Cardiac fibroblast (primary cell): ENCODE measurements around the gene SAMD11.

Source experiments
- DNase-seq, 2 donors: peaks; one replicate each; pipeline versions ENCODE4 v3.0.0 to v3.0.0-alpha.2; 2010; ENCODE audit warnings: low read depth in 2 of 2
- H3K4me3 ChIP-seq, 2 donors: replicated peaks in 1 of 2; 1 replicate in 1 of 2; 2 replicates in 1 of 2; pipeline ENCODE4 v1.5.1; 2011; ENCODE audit warnings: low read depth in 2 of 2, low read length in 2 of 2, mild to moderate bottlenecking in 2 of 2, moderate library complexity in 1 of 2
- TF ChIP-seq, protein P1 (sequence below): IDR thresholded peaks from one replicate; pipeline ENCODE4 v1.5.1; 2011; ENCODE audit warnings: low read depth, mild to moderate bottlenecking, low read length, inconsistent platforms

The SAMD11 gene

DNA sequence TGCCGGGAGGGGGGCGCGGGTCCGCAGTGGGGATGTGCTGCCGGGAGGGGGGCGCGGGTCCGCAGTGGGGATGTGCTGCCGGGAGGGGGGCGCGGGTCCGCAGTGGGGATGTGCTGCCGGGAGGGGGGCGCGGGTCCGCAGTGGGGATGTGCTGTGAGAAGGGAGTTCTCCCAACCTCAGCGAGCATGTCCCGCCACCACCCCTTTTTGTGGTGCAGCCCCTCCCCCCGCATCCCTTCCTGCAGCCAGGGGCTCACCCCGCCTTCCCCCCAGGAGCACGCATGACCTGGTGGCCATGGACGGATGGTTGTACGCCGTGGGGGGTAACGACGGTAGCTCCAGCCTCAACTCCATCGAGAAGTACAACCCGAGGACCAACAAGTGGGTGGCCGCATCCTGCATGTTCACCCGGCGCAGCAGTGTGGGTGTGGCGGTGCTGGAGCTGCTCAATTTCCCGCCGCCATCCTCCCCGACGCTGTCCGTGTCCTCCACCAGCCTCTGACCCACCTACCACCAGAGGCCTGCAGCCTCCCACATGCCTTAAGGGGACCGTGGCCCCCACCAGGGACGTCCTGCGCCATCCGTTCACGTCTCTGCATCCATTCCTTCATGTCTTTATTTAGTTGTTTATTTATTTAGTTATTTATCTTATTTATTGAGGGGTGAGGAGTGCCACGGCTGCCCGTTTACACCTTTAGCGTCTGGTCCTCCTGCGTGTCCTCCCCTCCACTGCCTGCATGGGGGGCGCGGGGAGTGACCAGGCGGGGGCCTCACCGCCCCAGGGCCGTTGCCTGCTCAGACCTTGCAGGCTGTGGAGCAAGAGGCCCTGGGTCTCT, 41.2 kb downstream of the SAMD11 start:
- H3K4me3 ChIP-seq, result no peak overlapping the region
- DNase-seq, result no peak
- TF ChIP-seq, protein P1, sequence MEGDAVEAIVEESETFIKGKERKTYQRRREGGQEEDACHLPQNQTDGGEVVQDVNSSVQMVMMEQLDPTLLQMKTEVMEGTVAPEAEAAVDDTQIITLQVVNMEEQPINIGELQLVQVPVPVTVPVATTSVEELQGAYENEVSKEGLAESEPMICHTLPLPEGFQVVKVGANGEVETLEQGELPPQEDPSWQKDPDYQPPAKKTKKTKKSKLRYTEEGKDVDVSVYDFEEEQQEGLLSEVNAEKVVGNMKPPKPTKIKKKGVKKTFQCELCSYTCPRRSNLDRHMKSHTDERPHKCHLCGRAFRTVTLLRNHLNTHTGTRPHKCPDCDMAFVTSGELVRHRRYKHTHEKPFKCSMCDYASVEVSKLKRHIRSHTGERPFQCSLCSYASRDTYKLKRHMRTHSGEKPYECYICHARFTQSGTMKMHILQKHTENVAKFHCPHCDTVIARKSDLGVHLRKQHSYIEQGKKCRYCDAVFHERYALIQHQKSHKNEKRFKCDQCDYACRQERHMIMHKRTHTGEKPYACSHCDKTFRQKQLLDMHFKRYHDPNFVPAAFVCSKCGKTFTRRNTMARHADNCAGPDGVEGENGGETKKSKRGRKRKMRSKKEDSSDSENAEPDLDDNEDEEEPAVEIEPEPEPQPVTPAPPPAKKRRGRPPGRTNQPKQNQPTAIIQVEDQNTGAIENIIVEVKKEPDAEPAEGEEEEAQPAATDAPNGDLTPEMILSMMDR, result no peak

GRCh38 chr1:965526-966134, 41.9 kb downstream of the SAMD11 start:
- no peak for DNase-seq
- TF ChIP-seq, protein P1, result no peak
- peak overlapping the region in 1 of 2 donors; percentile 68 for H3K4me3 ChIP-seq

DNA sequence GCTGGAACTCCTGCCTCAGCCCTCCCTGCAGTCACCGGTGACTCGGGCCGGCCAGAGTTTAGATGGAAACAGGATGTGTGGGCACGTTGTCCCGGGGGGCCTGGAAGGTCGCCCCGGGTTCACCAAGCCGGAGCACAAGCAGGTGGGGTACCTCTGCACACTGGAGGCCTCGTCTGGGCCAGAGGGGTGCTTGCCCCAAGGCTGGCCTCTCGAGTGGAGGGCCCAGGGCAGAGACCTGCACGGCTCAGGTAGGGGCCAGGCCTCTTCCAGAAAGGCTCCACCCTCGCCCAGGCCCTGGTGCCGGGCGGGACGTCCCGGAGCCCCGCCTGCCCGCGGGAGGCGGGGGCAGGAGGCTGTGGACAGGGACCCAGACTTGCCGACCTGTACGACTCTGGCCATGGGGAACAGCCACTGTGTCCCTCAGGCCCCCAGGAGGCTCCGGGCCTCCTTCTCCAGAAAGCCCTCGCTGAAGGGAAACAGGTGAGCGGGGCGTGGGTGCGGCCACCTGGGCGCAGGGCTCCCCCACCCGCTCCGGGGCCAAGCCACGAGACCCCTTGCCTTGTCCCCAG, 42.5 kb downstream of the SAMD11 start, which contains the start of gene PLEKHN1:
Gene PLEKHN1, plus strand, starts transcription at position 348 of the 569 bp plus-strand sequence. Its CDS starts 50 bp downstream, at position 398.
- peak in 1 of 2 donors; percentile 62 for DNase-seq
- TF ChIP-seq, protein P1, result no peak
- H3K4me3 ChIP-seq, result peak within 1 kb of the TSS; percentile 62 to 68

GRCh38 chr1:966704-967300, 43.1 kb downstream of the SAMD11 start:
- TF ChIP-seq, protein P1, result no peak

GRCh38 chr1:967466-968343, 44.0 kb downstream of the SAMD11 start:
- DNase-seq, result no peak
- TF ChIP-seq, protein P1, result no peak
- no peak overlapping the region for H3K4me3 ChIP-seq

More at GRCh38 chr1:966704-967300, 43.1 kb downstream of the SAMD11 start:
- H3K4me3 ChIP-seq, result peak overlapping the region; percentile 62 to 68
- DNase-seq, result peak; percentile 57 to 69
